K562 (cell line): ENCODE results near the gene CEP76. TPM values are rescaled to one million over a fixed set of nuclear protein-coding genes. Genes with fewer than 3 reads are reported as not detected.

ENCODE experiments used
- ATAC-seq: fragments of 200-7000 bp; cut with Tn5 transposase; 3 replicates; pipeline ENCODE4 v1.9.1; 2020; ENCODE audit warnings: moderate library complexity
- BruUV-seq: library from RNA; stranded (reverse); fragments of 400-500 nt; replicated peaks from 2 replicates; lab custom pipeline; 2021; lab: Mats Ljungman, UMichigan
- CTCF ChIA-PET: fragments of 300-600 bp; formaldehyde crosslinking; extraction: SDS; loops from one replicate; lab custom pipeline; 2021; ENCODE audit warnings: low intra/inter-chr PET ratio; lab: Yijun Ruan, JAX
- POLR2A ChIA-PET: fragments of 300-600, 350-650 bp; sonication (Branson Sonifier 250); formaldehyde crosslinking; extraction: SDS; loops from one replicate; lab custom pipeline; 2021; ENCODE audit warnings: antibody characterized with exemption, inconsistent platforms; lab: Yijun Ruan, JAX
- DNase-seq, 4 experiments: peaks; one replicate each; pipeline versions ENCODE4 v3.0.0 to v3.0.0-alpha.2; 2011 to 2018; ENCODE audit warnings: low spot score in 3 of 4, mixed read lengths in 3 of 4; ENCODE audit errors: extremely low read depth in 1 of 4
- FAIRE-seq: peaks from 2 replicates; lab custom pipeline; 2011; peaks lifted over from hg19 to GRCh38; lab: Jason Lieb, UNC
- H2AFZ ChIP-seq: 2 replicates; pipeline ENCODE4 v1.6.0; 2011; ENCODE audit warnings: low read depth, low read length, control low read depth, inconsistent platforms
- H3K27ac ChIP-seq: fragments of 200-600 bp; 3 replicates; pipeline ENCODE4 v1.8.0; 2011; ENCODE audit warnings: low read depth, mild to moderate bottlenecking, control low read depth, inconsistent platforms, low read length, moderate library complexity, mixed read lengths; ENCODE audit errors: extremely low read depth
- H3K27me3 ChIP-seq, 2 experiments: fragments of 300-600 bp in 1 of 2; 2 replicates in 1 of 2; 3 replicates in 1 of 2; pipeline versions ENCODE4 v1.6.0 to v1.8.0; 2011; ENCODE audit warnings: inconsistent platforms in 2 of 2, low read length in 2 of 2, mild to moderate bottlenecking in 1 of 2, mixed read lengths in 1 of 2, moderate library complexity in 1 of 2; ENCODE audit not compliant: control insufficient read depth in 2 of 2, insufficient read depth in 2 of 2
- H3K36me3 ChIP-seq: fragments of 300-600 bp; 3 replicates; pipeline ENCODE4 v1.8.0; 2011; ENCODE audit warnings: mild to moderate bottlenecking, low read length, inconsistent platforms; ENCODE audit not compliant: control insufficient read depth, insufficient read depth
- H3K4me1 ChIP-seq, 2 experiments: fragments of 200-600 bp in 1 of 2; replicated peaks in 1 of 2; 2 replicates in 1 of 2; 3 replicates in 1 of 2; pipeline versions ENCODE4 v1.5.1 to v1.8.0; 2011; ENCODE audit warnings: inconsistent platforms in 2 of 2, low read length in 2 of 2, mild to moderate bottlenecking in 1 of 2, mixed read lengths in 1 of 2, moderate library complexity in 1 of 2; ENCODE audit not compliant: control insufficient read depth in 2 of 2, insufficient read depth in 2 of 2
- H3K4me2 ChIP-seq: 2 replicates; pipeline ENCODE4 v1.6.1; 2011; ENCODE audit warnings: low read length, control low read depth, inconsistent platforms, mixed read lengths; ENCODE audit not compliant: insufficient read depth
- H3K4me3 ChIP-seq: fragments of 200-600 bp; sonication (generic), shearing (Covaris generic); 2 replicates; pipeline ENCODE4 v1.5.1; 2016; ENCODE audit warnings: control low read depth, inconsistent platforms
- H3K79me2 ChIP-seq: fragments of 200-600 bp; 3 replicates; pipeline ENCODE4 v1.8.0; 2011; ENCODE audit warnings: low read length, inconsistent platforms; ENCODE audit not compliant: control insufficient read depth, insufficient read depth
- H3K9ac ChIP-seq, 2 experiments: 2 replicates each; pipeline versions ENCODE4 v1.6.0 to v1.6.1; 2011; ENCODE audit warnings: low read depth in 2 of 2, low read length in 2 of 2, control low read depth in 1 of 2, inconsistent platforms in 1 of 2, mild to moderate bottlenecking in 1 of 2, mixed read lengths in 1 of 2; ENCODE audit not compliant: insufficient read depth in 1 of 2
- H3K9me1 ChIP-seq: one replicate; pipeline ENCODE4 v1.6.0; 2011; ENCODE audit warnings: inconsistent platforms, mild to moderate bottlenecking, low read length, moderate library complexity; ENCODE audit not compliant: control insufficient read depth, insufficient read depth
- H3K9me3 ChIP-seq: replicated peaks from 2 replicates; pipeline ENCODE4 v1.5.1; 2011; ENCODE audit warnings: low read depth, low read length, inconsistent platforms; ENCODE audit not compliant: control insufficient read depth, insufficient read depth
- H4K20me1 ChIP-seq: replicated peaks from 2 replicates; pipeline ENCODE4 v1.6.1; 2011; ENCODE audit warnings: low read length, inconsistent platforms, mixed read lengths; ENCODE audit not compliant: control insufficient read depth, insufficient read depth
- C11orf30 ChIP-seq: fragments of 450-650 bp; IDR thresholded peaks from 2 replicates; pipeline ENCODE4 v1.6.1; 2016; ENCODE audit warnings: low read depth, mild to moderate bottlenecking
- CBFA2T3 ChIP-seq: fragments of 450-650 bp; IDR thresholded peaks from 2 replicates; pipeline ENCODE4 v1.6.1; 2017
- CBX3 ChIP-seq, 2 experiments: IDR thresholded peaks; 1 replicate in 1 of 2; 2 replicates in 1 of 2; pipeline ENCODE4 v1.6.1; 2012; ENCODE audit warnings: inconsistent platforms in 2 of 2, low read length in 2 of 2, borderline replicate concordance in 1 of 2, control low read depth in 1 of 2
- ETV1 ChIP-seq: fragments of 450-650 bp; conservative IDR thresholded peaks from 2 replicates; pipeline ENCODE4 v1.6.1; 2016; ENCODE audit warnings: missing genetic modification characterization, control low read depth, low read depth, missing compliant biosample characterization
- MYC ChIP-seq, 2 experiments: fragments of 250-450 bp in 1 of 2; sonication (Bioruptor Pico) in 1 of 2; IDR thresholded peaks; 2 replicates each; pipeline versions ENCODE4 v1.5.1 to v1.6.1; 2012 to 2021; ENCODE audit warnings: low read depth in 2 of 2, borderline replicate concordance in 1 of 2, improper control_type of control experiment in 1 of 2, low read length in 1 of 2, mild to moderate bottlenecking in 1 of 2, moderate library complexity in 1 of 2
- NR2C2 ChIP-seq, 2 experiments: fragments of 200-800 bp in 1 of 2; sonication (Bioruptor generic) in 1 of 2; sonication (generic) in 1 of 2; formaldehyde crosslinking in 1 of 2; IDR thresholded peaks; 2 replicates each; pipeline versions ENCODE4 v1.6.1 to v1.8.0; 2016 to 2022; ENCODE audit warnings: mild to moderate bottlenecking in 1 of 2, missing compliant biosample characterization in 1 of 2, missing genetic modification characterization in 1 of 2, missing genetic modification reagents in 1 of 2
- SMAD4 ChIP-seq: fragments of 250-450 bp; sonication (Bioruptor Pico); conservative IDR thresholded peaks from 2 replicates; pipeline ENCODE4 v1.8.0; 2021; ENCODE audit warnings: inconsistent platforms, mild to moderate bottlenecking, moderate library complexity
- SMARCE1 ChIP-seq: fragments of 450-650 bp; IDR thresholded peaks from 2 replicates; pipeline ENCODE4 v1.7.1; 2016; ENCODE audit warnings: mild to moderate bottlenecking
- ZFX ChIP-seq: sonication (generic); formaldehyde crosslinking; IDR thresholded peaks from 2 replicates; pipeline ENCODE4 v1.8.0; 2022; ENCODE audit warnings: mild to moderate bottlenecking, missing genetic modification reagents, moderate library complexity
- ZNF175 ChIP-seq: fragments of 200-800 bp; sonication (Bioruptor generic); IDR thresholded peaks from 2 replicates; pipeline ENCODE4 v1.6.1; 2016; ENCODE audit warnings: low read depth, mild to moderate bottlenecking, missing genetic modification characterization, missing compliant biosample characterization
- WGBS: fragments of 100-300 bp; shearing (Covaris generic); methylation state at CpG from one replicate; pipeline ENCODE4 v1.1.6; 2016; ENCODE audit warnings: low coverage, mixed read lengths; ENCODE audit not compliant: insufficient coverage; ENCODE audit errors: missing lambda C conversion rate; 5-methylcytosine and 5-hydroxymethylcytosine counted together
- in situ Hi-C: fragments of 300-500 bp; cut with MboI; formaldehyde crosslinking; loops from 4 replicates; pipeline ENCODE4 v1.15.0; 2018; ENCODE audit warnings: inconsistent platforms, mixed read lengths
- intact Hi-C: fragments of 100-400 bp; cut with micrococcal nuclease; formaldehyde crosslinking; loops from 2 replicates; pipeline ENCODE4 v1.14.2; 2022
- polyA plus RNA-seq, 8 experiments: library from polyadenylated mRNA; depleted of rRNA in 4 of 8; stranded (reverse) in 5 of 8; unstranded in 3 of 8; fragments of >200 nt; fragmentation: Nextera tagmentation in 2 of 8; fragmentation: Illumina TruSeq in 1 of 8; extraction: Ambion mirVana in 2 of 8; extraction: Trizol in 1 of 8; gene quantifications; 2 replicates each; pipeline versions ENCODE4 v1.2.1 to v1.2.3, GENCODE V29; 2011 to 2014; ENCODE audit warnings: inconsistent platforms in 1 of 8, missing spikeins in 1 of 8
- total RNA-seq, 7 experiments: library from RNA; depleted of rRNA in 6 of 7; stranded (reverse); fragments of >200 nt in 6 of 7; fragmentation: Illumina TruSeq in 2 of 7; extraction: Trizol in 2 of 7; gene quantifications; 2 replicates each; pipeline versions ENCODE4 v1.2.1 to v1.2.3, GENCODE V29; 2011 to 2021; ENCODE audit warnings: low replicate concordance in 1 of 7
- TF ChIP-seq, protein P1 (sequence below): fragments of 450-650 bp; IDR thresholded peaks from 2 replicates; pipeline ENCODE4 v1.6.1; 2017; ENCODE audit warnings: antibody characterized with exemption, mild to moderate bottlenecking

Gene CEP76
- total and polyA plus RNA-seq, 9 of the 15 experiments (the other 6 are each of a cell fraction or from before 2014, with no cell fraction given): 5.3 to 27.3 (median 19.3) TPM

DNA sequence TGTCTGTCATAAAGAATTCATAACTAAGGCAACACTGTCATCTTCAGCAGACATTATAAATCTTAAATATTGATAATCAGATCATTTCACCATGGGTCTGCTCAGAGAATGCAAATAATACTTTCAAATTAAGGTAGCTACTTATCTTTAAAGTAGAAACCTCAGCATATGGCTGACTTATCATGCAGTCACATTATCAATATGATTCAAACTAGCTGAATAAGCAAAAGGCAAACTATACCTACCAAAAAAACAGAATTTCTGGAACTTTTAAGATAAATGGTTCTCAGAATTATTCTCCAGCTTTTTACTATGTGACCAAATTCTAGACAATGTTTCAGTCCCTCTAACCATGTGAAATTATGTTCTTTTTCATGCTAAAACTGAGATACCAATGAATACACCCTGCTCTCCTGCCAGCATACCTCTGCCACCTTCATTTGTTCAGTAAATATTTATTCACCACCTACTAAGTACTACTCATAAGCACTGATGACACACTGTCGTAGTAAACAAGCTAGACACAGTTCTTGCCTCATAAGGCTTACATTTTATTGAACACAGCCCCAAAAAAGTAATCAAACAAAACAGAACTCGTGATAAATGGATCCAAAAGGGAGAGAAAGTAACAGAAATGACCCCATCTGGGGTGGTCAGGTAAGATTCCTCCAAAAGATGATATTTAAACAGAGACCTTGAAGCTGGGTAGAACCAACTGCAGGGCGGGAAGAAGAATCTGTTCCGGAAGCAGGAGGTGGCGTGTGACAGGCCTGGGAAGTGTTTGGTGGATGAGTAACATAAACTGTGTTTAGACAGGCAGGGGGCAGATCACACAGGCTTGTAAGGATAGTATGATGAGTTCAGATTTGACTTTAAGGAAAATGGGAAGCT is 62.3 kb downstream of the CEP76 start:
- WGBS: 38% methylated on average over 5 of the region's 5 CpGs
- Histone ChIP-seq H3K27ac (peak overlapping the region; percentile 48), H3K9me3 (no peaks in the 10 kb centered on the region), H4K20me1 (no peaks in the 10 kb centered on the region; the same call in 1 of the 2 replicates), H3K4me1 (peaks cover 9 to 28% of the 10 kb centered on the region in 2 experiments; a peak in 3 of 5 replicates), H3K79me2 (peaks cover 15% of the 10 kb centered on the region; the same call in 2 of the 3 replicates), H3K27me3 (no peaks in the 10 kb centered on the region), H3K4me2 (peak overlapping the region; percentile 56; the same call in 1 of the 2 replicates), H3K4me3 (no peak overlapping the region), H3K36me3 (no peaks in the 10 kb centered on the region), H3K9ac (peak overlapping the region; percentile 32 to 43; a peak in 3 of 4 replicates), H3K9me1 (no peaks in the 10 kb centered on the region), H2AFZ (peak overlapping the region; percentile 70)
- in situ Hi-C loops (no loop called here), intact Hi-C loops (no loop called here)
- CTCF ChIA-PET: interaction anchor here (0.7 kb wide), 1 partner anchor 167 kb away, joined by 4 read pairs; no protein-coding TSS in a partner anchor
- FAIRE-seq: peak; percentile 82
- POLR2A ChIA-PET: interaction anchor here (0.6 to 1.5 kb wide), 11 partner anchors 9 to 317 kb away, joined by 3 to 6 read pairs (median 3); no protein-coding TSS in a partner anchor
- DNase-seq: peak in 2 of 4 experiments; percentile 29 to 62
- ATAC-seq: peak; percentile 81
- no TSS peak for BruUV-seq
- TF ChIP-seq, protein P1, sequence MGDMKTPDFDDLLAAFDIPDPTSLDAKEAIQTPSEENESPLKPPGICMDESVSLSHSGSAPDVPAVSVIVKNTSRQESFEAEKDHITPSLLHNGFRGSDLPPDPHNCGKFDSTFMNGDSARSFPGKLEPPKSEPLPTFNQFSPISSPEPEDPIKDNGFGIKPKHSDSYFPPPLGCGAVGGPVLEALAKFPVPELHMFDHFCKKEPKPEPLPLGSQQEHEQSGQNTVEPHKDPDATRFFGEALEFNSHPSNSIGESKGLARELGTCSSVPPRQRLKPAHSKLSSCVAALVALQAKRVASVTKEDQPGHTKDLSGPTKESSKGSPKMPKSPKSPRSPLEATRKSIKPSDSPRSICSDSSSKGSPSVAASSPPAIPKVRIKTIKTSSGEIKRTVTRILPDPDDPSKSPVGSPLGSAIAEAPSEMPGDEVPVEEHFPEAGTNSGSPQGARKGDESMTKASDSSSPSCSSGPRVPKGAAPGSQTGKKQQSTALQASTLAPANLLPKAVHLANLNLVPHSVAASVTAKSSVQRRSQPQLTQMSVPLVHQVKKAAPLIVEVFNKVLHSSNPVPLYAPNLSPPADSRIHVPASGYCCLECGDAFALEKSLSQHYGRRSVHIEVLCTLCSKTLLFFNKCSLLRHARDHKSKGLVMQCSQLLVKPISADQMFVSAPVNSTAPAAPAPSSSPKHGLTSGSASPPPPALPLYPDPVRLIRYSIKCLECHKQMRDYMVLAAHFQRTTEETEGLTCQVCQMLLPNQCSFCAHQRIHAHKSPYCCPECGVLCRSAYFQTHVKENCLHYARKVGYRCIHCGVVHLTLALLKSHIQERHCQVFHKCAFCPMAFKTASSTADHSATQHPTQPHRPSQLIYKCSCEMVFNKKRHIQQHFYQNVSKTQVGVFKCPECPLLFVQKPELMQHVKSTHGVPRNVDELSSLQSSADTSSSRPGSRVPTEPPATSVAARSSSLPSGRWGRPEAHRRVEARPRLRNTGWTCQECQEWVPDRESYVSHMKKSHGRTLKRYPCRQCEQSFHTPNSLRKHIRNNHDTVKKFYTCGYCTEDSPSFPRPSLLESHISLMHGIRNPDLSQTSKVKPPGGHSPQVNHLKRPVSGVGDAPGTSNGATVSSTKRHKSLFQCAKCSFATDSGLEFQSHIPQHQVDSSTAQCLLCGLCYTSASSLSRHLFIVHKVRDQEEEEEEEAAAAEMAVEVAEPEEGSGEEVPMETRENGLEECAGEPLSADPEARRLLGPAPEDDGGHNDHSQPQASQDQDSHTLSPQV: peak; percentile 72
- TF ChIP-seq ETV1 (peak; percentile 24; the same call in 1 of the 2 replicates), CBX3 (IDR thresholded peaks at IDR 0.05; ENCODE audit: borderline replicate concordance in 1 of 2, low read length in 2 of 2) (peak in 1 of 2 experiments; percentile 61; a peak in 1 of 3 replicates), CBFA2T3 (peak; percentile 29; the same call in 1 of the 2 replicates), C11orf30 (peak; percentile 79), SMAD4 (CRISPR knock-in tag) (0 out of 2 replicates have a peak, but pooled peaks have one; percentile 31), SMARCE1 (0 out of 2 replicates have a peak, but pooled peaks have one; percentile 16), MYC (IDR thresholded peaks at IDR 0.05; ENCODE audit: low read depth, low read length) (0 out of 2 replicates have a peak, but pooled peaks have one; percentile 23), MYC (CRISPR knock-in tag; IDR thresholded peaks at IDR 0.05; ENCODE audit: borderline replicate concordance, low read depth) (no peak), NR2C2 (CRISPR knock-in tag; IDR thresholded peaks at IDR 0.05) (no peak), NR2C2 (tag; IDR thresholded peaks at IDR 0.05) (peak; percentile 47; the same call in 1 of the 2 replicates), ZFX (no peak), ZNF175 (CRISPR knock-in tag) (peak; percentile 43; the same call in 1 of the 2 replicates)
